Thyroid gland (tissue), 4 donors: Measurements from ENCODE around the gene MTUS2.

Source experiments
- POLR2A ChIP-seq, 2 donors: fragments of 450-650 bp; IDR thresholded peaks; one replicate each; pipeline ENCODE4 v1.6.1; 2017; ENCODE audit warnings: antibody characterized with exemption in 2 of 2, mild to moderate bottlenecking in 2 of 2, moderate library complexity in 1 of 2
- TF ChIP-seq, protein P1 (sequence below), 6 experiments: fragments of 200-600 bp in 3 of 6; fragments of 450-650 bp in 3 of 6; sonication (generic) in 3 of 6; IDR thresholded peaks; one replicate each; pipeline ENCODE4 v1.5.1; 2016 to 2019; ENCODE audit warnings: antibody characterized with exemption in 6 of 6, mild to moderate bottlenecking in 2 of 6, inconsistent platforms in 1 of 6, moderate library complexity in 1 of 6

DNA sequence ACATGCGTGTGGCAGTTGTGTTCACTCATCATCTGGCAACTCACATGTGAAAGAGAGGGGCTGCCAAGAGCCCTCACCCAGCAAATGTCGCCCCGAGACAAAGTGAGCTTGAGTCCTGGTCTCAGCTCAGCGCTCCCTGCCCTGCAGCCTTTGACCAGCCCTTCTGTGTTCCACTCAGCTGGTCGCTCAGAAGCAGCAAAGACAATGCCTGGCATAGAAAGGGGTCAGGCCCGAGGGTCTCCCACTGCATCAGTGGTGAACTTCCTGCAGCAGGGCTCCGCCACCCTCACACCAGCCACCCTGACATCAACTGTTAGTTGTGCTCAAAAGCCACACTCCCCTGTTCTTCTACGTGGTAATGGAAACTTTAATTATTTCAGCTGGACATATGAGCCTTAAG is 707.4 kb downstream of the MTUS2 start:
- TF ChIP-seq, protein P1, sequence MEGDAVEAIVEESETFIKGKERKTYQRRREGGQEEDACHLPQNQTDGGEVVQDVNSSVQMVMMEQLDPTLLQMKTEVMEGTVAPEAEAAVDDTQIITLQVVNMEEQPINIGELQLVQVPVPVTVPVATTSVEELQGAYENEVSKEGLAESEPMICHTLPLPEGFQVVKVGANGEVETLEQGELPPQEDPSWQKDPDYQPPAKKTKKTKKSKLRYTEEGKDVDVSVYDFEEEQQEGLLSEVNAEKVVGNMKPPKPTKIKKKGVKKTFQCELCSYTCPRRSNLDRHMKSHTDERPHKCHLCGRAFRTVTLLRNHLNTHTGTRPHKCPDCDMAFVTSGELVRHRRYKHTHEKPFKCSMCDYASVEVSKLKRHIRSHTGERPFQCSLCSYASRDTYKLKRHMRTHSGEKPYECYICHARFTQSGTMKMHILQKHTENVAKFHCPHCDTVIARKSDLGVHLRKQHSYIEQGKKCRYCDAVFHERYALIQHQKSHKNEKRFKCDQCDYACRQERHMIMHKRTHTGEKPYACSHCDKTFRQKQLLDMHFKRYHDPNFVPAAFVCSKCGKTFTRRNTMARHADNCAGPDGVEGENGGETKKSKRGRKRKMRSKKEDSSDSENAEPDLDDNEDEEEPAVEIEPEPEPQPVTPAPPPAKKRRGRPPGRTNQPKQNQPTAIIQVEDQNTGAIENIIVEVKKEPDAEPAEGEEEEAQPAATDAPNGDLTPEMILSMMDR (IDR thresholded peaks at IDR 0.05) = no peak
- TF ChIP-seq POLR2A (IDR thresholded peaks at IDR 0.05) = no peak
